Neural progenitor cell (in vitro differentiated cells): ENCODE results near the gene GRIK2.

Experiments
- CTCF ChIP-seq: fragments of 200-600 bp; sonication (generic); IDR thresholded peaks from 2 replicates; pipeline ENCODE4 v1.5.1; 2017; ENCODE audit warnings: antibody characterized with exemption, mild to moderate bottlenecking
- EZH2 ChIP-seq: fragments of 200-600 bp; sonication (generic); IDR thresholded peaks from 2 replicates; pipeline ENCODE4 v1.6.1; 2017; ENCODE audit warnings: antibody characterized with exemption, mild to moderate bottlenecking, moderate library complexity

- TF ChIP-seq CTCF = no peak
- no peak for TF ChIP-seq EZH2
Measured at GRCh38 chr6:101401171-101401570, 7.7 kb downstream of the GRIK2 start.
